ENCODE results near the gene CS. TPM values are rescaled to one million over a fixed set of nuclear protein-coding genes. Genes with fewer than 3 reads are reported as not detected.
"Not testable (repeated sequence)": the region's sequence is repeated elsewhere in the genome, so short reads cannot be mapped to it uniquely, and the experiment has no call there.

CS gene
- total RNA-seq (2014; rRNA removed; shearing (Covaris generic)) = 67.2 and 74.7 TPM in 2 replicates
- polyA plus RNA-seq (2016; fragmentation: Nextera tagmentation; extraction: Ambion mirVana) = 76.2 and 77.8 TPM in 2 replicates

- in situ Hi-C loops (cut with MboI) = no loop called here
- Histone ChIP-seq H3K4me1 (ENCODE audit: insufficient read depth) (peaks cover 18% of the 10 kb centered on the region), H3K79me2 (ENCODE audit: insufficient read depth) (peaks cover 62% of the 10 kb centered on the region), H3F3A (ENCODE audit: insufficient read depth) (peaks cover 20% of the 10 kb centered on the region), H2AFZ (peak within 1 kb of the TSS; percentile 91), H3K9me2 (ENCODE audit: insufficient read depth) (no peaks in the 10 kb centered on the region), H3K4me3 (peak within 1 kb of the TSS; percentile 85), H3K4me2 (ENCODE audit: unreplicated experiment) (peak within 1 kb of the TSS; percentile 97), H3K36me3 (ENCODE audit: low read depth) (peaks cover 4% of the 10 kb centered on the region), H3K9me3 (ENCODE audit: low read depth) (no peaks in the 10 kb centered on the region), H3K27me3 (replicated peaks; ENCODE audit: insufficient read depth) (no peaks in the 10 kb centered on the region), H3K27ac (peak within 1 kb of the TSS; percentile 68), H3K9ac (peak within 1 kb of the TSS; percentile 80), H4K20me1 (ENCODE audit: insufficient read depth) (no peaks in the 10 kb centered on the region; the same call in 1 of the 2 replicates)
- 1% methylated on average over 43 to 59 of the region's 63 CpGs for WGBS, 2 experiments (ENCODE audit: low coverage in 1 of 2, low lambda C conversion rate in 2 of 2, missing lambda C conversion rate in 2 of 2)
- DNase-seq = peak; percentile 100
- no peak for TF ChIP-seq EZH2phosphoT487 (IDR thresholded peaks at IDR 0.05; ENCODE audit: insufficient read depth, low read depth)
- no peak for TF ChIP-seq EZH2 (IDR thresholded peaks at IDR 0.05; ENCODE audit: insufficient read depth, poor library complexity, severe bottlenecking)
Measured at GRCh38 chr12:56299853-56300643, at the start of gene CS. Gene CS, minus strand, starts transcription at chr12:56300330. Its CDS starts 129 bp downstream, at chr12:56300201.

GRCh38 chr12:56348776-56349175 lies 48.6 kb upstream of the CS start:
- H3F3A ChIP-seq (ENCODE audit: insufficient read depth) = peaks cover 4% of the 10 kb centered on the region; the same call in 1 of the 2 replicates
- no peak overlapping the region for H3K9ac ChIP-seq
- H2AFZ ChIP-seq = no peak overlapping the region
- no peak for DNase-seq
- H3K36me3 ChIP-seq (ENCODE audit: low read depth) = peaks cover 59% of the 10 kb centered on the region
- H4K20me1 ChIP-seq (ENCODE audit: insufficient read depth) = no peaks in the 10 kb centered on the region
- no peaks in the 10 kb centered on the region for H3K4me1 ChIP-seq (ENCODE audit: insufficient read depth)
- no peak overlapping the region for H3K4me3 ChIP-seq
- WGBS, 2 experiments (ENCODE audit: low coverage in 1 of 2, low lambda C conversion rate in 2 of 2, missing lambda C conversion rate in 2 of 2) = 64 to 70% methylated on average over 5 of the region's 5 CpGs
- H3K9me3 ChIP-seq (ENCODE audit: low read depth) = no peaks in the 10 kb centered on the region
- H3K9me2 ChIP-seq (ENCODE audit: insufficient read depth) = no peaks in the 10 kb centered on the region
- H3K27ac ChIP-seq = no peak overlapping the region
- TF ChIP-seq EZH2phosphoT487 (IDR thresholded peaks at IDR 0.05; ENCODE audit: insufficient read depth, low read depth) (no peak), EZH2 (IDR thresholded peaks at IDR 0.05; ENCODE audit: insufficient read depth, poor library complexity, severe bottlenecking) (no peak)
- no peak overlapping the region for H3K4me2 ChIP-seq (ENCODE audit: unreplicated experiment)
- no peaks in the 10 kb centered on the region for H3K27me3 ChIP-seq (replicated peaks; ENCODE audit: insufficient read depth)
- in situ Hi-C loops (cut with MboI) = no loop called here
- peaks cover 4% of the 10 kb centered on the region; the same call in 1 of the 2 replicates for H3K79me2 ChIP-seq (ENCODE audit: insufficient read depth)

- H3K27me3 ChIP-seq (replicated peaks; ENCODE audit: insufficient read depth); DNase-seq; H3K27ac ChIP-seq; H2AFZ ChIP-seq; H4K20me1 ChIP-seq (ENCODE audit: insufficient read depth); H3K9me3 ChIP-seq (ENCODE audit: low read depth); H3K4me1 ChIP-seq (ENCODE audit: insufficient read depth); in situ Hi-C loops (cut with MboI); H3K9me2 ChIP-seq (ENCODE audit: insufficient read depth); H3K9ac ChIP-seq; H3K79me2 ChIP-seq (ENCODE audit: insufficient read depth); H3K4me2 ChIP-seq (ENCODE audit: unreplicated experiment); H3K4me3 ChIP-seq: not testable (repeated sequence)
- Histone ChIP-seq H3F3A (ENCODE audit: insufficient read depth) (peaks cover 12% of the 10 kb centered on the region), H3K36me3 (ENCODE audit: low read depth) (peaks cover 55% of the 10 kb centered on the region)
- whole genome bisulfite sequencing, 2 experiments (ENCODE audit: low coverage in 1 of 2, low lambda C conversion rate in 2 of 2, missing lambda C conversion rate in 2 of 2) = 85 to 86% methylated on average over 9 of the region's 9 CpGs
Measured at GRCh38 chr12:56347255-56347654, 47.1 kb upstream of the CS start.

GRCh38 chr12:56346675-56347074 lies 46.5 kb upstream of the CS start:
- H3K9me3 ChIP-seq (ENCODE audit: low read depth) = no peaks in the 10 kb centered on the region
- peaks cover 50% of the 10 kb centered on the region for H3K36me3 ChIP-seq (ENCODE audit: low read depth)
- no peak overlapping the region for H3K4me2 ChIP-seq (ENCODE audit: unreplicated experiment)
- H3K27ac ChIP-seq = no peak overlapping the region
- no peaks in the 10 kb centered on the region for H4K20me1 ChIP-seq (ENCODE audit: insufficient read depth)
- in situ Hi-C loops (cut with MboI) = no loop called here
- H3K79me2 ChIP-seq (ENCODE audit: insufficient read depth) = no peaks in the 10 kb centered on the region; the same call in 1 of the 2 replicates
- no peaks in the 10 kb centered on the region for H3K4me1 ChIP-seq (ENCODE audit: insufficient read depth)
- H2AFZ ChIP-seq = no peak overlapping the region
- H3F3A ChIP-seq (ENCODE audit: insufficient read depth) = peaks cover 17% of the 10 kb centered on the region
- peak; percentile 28 for DNase-seq
- TF ChIP-seq EZH2 (IDR thresholded peaks at IDR 0.05; ENCODE audit: insufficient read depth, poor library complexity, severe bottlenecking) = no peak
- TF ChIP-seq EZH2phosphoT487 (IDR thresholded peaks at IDR 0.05; ENCODE audit: insufficient read depth, low read depth) = no peak
- WGBS, 2 experiments (ENCODE audit: low coverage in 1 of 2, low lambda C conversion rate in 2 of 2, missing lambda C conversion rate in 2 of 2) = 65 to 70% methylated on average over 7 of the region's 7 CpGs
- H3K4me3 ChIP-seq = no peak overlapping the region
- H3K27me3 ChIP-seq (replicated peaks; ENCODE audit: insufficient read depth) = no peaks in the 10 kb centered on the region
- no peak overlapping the region for H3K9ac ChIP-seq
- no peaks in the 10 kb centered on the region for H3K9me2 ChIP-seq (ENCODE audit: insufficient read depth)

- H3K9ac ChIP-seq; DNase-seq; in situ Hi-C loops (cut with MboI); H3K4me3 ChIP-seq; H3K4me1 ChIP-seq (ENCODE audit: insufficient read depth); H3K9me2 ChIP-seq (ENCODE audit: insufficient read depth); H3K27ac ChIP-seq; H3K27me3 ChIP-seq (replicated peaks; ENCODE audit: insufficient read depth); H2AFZ ChIP-seq; H3K9me3 ChIP-seq (ENCODE audit: low read depth); H3K4me2 ChIP-seq (ENCODE audit: unreplicated experiment); H4K20me1 ChIP-seq (ENCODE audit: insufficient read depth); H3K79me2 ChIP-seq (ENCODE audit: insufficient read depth): not testable (repeated sequence)
- Histone ChIP-seq H3F3A (ENCODE audit: insufficient read depth) (peaks cover 34% of the 10 kb centered on the region), H3K36me3 (ENCODE audit: low read depth) (peaks cover 18% of the 10 kb centered on the region; the same call in 1 of the 2 replicates)
- WGBS, 2 experiments (ENCODE audit: low coverage in 1 of 2, low lambda C conversion rate in 2 of 2, missing lambda C conversion rate in 2 of 2) = 94 to 100% methylated on average over 2 of the region's 2 CpGs
Measured at GRCh38 chr12:56342290-56342689, 42.2 kb upstream of the CS start.
